CD1c-positive myeloid dendritic cell (primary cell): ENCODE data around the gene USHBP1.

Experiments used
- DNase-seq: peaks from one replicate; pipeline ENCODE4 v3.0.0-alpha.2; 2016; ENCODE audit errors: extremely low spot score

Gene USHBP1

GRCh38 chr19:17263712-17264640, 569 bp downstream of the USHBP1 start:
- no peak for DNase-seq

GRCh38 chr19:17262557-17262956, 2.0 kb downstream of the USHBP1 start:
- DNase-seq = no peak

GRCh38 chr19:17260842-17261325, 3.7 kb downstream of the USHBP1 start:
- peak; percentile 91 for DNase-seq

GRCh38 chr19:17259934-17260333, 4.6 kb downstream of the USHBP1 start:
- DNase-seq = no peak

- no peak for DNase-seq
Measured at GRCh38 chr19:17259118-17259780, 5.3 kb downstream of the USHBP1 start.

GRCh38 chr19:17256130-17256529, 8.4 kb downstream of the USHBP1 start:
- no peak for DNase-seq

- DNase-seq = no peak
Measured at GRCh38 chr19:17255150-17255621, 9.4 kb downstream of the USHBP1 start.

GRCh38 chr19:17254636-17255035, 9.9 kb downstream of the USHBP1 start:
- DNase-seq = no peak

GRCh38 chr19:17249887-17250548, 14.5 kb downstream of the USHBP1 start:
- DNase-seq = no peak

GRCh38 chr19:17248011-17248776, 16.4 kb downstream of the USHBP1 start:
- DNase-seq = no peak

- peak; percentile 34 for DNase-seq
Measured at GRCh38 chr19:17246681-17247425, 17.7 kb downstream of the USHBP1 start.

- DNase-seq = peak; percentile 81
Measured at GRCh38 chr19:17245535-17245984, 19.0 kb downstream of the USHBP1 start, which contains the start of gene NR2F6. NR2F6 (minus strand) TSS chr19:17245919; CDS start chr19:17245220, 699 bp downstream.

GRCh38 chr19:17244618-17245534, 19.7 kb downstream of the USHBP1 start:
- peak; percentile 32 for DNase-seq

- DNase-seq = no peak
Measured at GRCh38 chr19:17243830-17244617, 20.5 kb downstream of the USHBP1 start.

- no peak for DNase-seq
Measured at GRCh38 chr19:17243211-17243829, 21.2 kb downstream of the USHBP1 start.

- no peak for DNase-seq
Measured at GRCh38 chr19:17242431-17243208, 21.9 kb downstream of the USHBP1 start.

GRCh38 chr19:17240826-17241399, 23.6 kb downstream of the USHBP1 start:
- DNase-seq = no peak
